ENCODE measurements around the gene ARHGAP36.

- TF ChIP-seq CTCF (IDR thresholded peaks at IDR 0.05; ENCODE audit: insufficient read depth, low read depth, low read length) (no peak), EZH2 (IDR thresholded peaks at IDR 0.05; ENCODE audit: insufficient read depth, low read length) (no peak)
Measured at GRCh38 chrX:131034063-131034462, 24.1 kb upstream of the ARHGAP36 start.

All from astrocyte (in vitro differentiated cells and primary cell).